K562 (cell line): ENCODE results near the gene BACE2. TPM values are rescaled to one million over a fixed set of nuclear protein-coding genes. Genes with fewer than 3 reads are reported as not detected.

ENCODE experiments used
- ATAC-seq: fragments of 200-7000 bp; cut with Tn5 transposase; 3 replicates; pipeline ENCODE4 v1.9.1; 2020; ENCODE audit warnings: moderate library complexity
- BruUV-seq: library from RNA; stranded (reverse); fragments of 400-500 nt; replicated peaks from 2 replicates; lab custom pipeline; 2021; lab: Mats Ljungman, UMichigan
- CTCF ChIA-PET: fragments of 300-600 bp; formaldehyde crosslinking; extraction: SDS; loops from one replicate; lab custom pipeline; 2021; ENCODE audit warnings: low intra/inter-chr PET ratio; lab: Yijun Ruan, JAX
- POLR2A ChIA-PET: fragments of 300-600, 350-650 bp; sonication (Branson Sonifier 250); formaldehyde crosslinking; extraction: SDS; loops from one replicate; lab custom pipeline; 2021; ENCODE audit warnings: antibody characterized with exemption, inconsistent platforms; lab: Yijun Ruan, JAX
- DNase-seq, 4 experiments: peaks; one replicate each; pipeline versions ENCODE4 v3.0.0 to v3.0.0-alpha.2; 2011 to 2018; ENCODE audit warnings: low spot score in 3 of 4, mixed read lengths in 3 of 4; ENCODE audit errors: extremely low read depth in 1 of 4
- FAIRE-seq: peaks from 2 replicates; lab custom pipeline; 2011; peaks lifted over from hg19 to GRCh38; lab: Jason Lieb, UNC
- H2AFZ ChIP-seq: 2 replicates; pipeline ENCODE4 v1.6.0; 2011; ENCODE audit warnings: low read depth, low read length, control low read depth, inconsistent platforms
- H3K27ac ChIP-seq: fragments of 200-600 bp; 3 replicates; pipeline ENCODE4 v1.8.0; 2011; ENCODE audit warnings: low read depth, mild to moderate bottlenecking, control low read depth, inconsistent platforms, low read length, moderate library complexity, mixed read lengths; ENCODE audit errors: extremely low read depth
- H3K27me3 ChIP-seq, 2 experiments: fragments of 300-600 bp in 1 of 2; 2 replicates in 1 of 2; 3 replicates in 1 of 2; pipeline versions ENCODE4 v1.6.0 to v1.8.0; 2011; ENCODE audit warnings: inconsistent platforms in 2 of 2, low read length in 2 of 2, mild to moderate bottlenecking in 1 of 2, mixed read lengths in 1 of 2, moderate library complexity in 1 of 2; ENCODE audit not compliant: control insufficient read depth in 2 of 2, insufficient read depth in 2 of 2
- H3K36me3 ChIP-seq: fragments of 300-600 bp; 3 replicates; pipeline ENCODE4 v1.8.0; 2011; ENCODE audit warnings: mild to moderate bottlenecking, low read length, inconsistent platforms; ENCODE audit not compliant: control insufficient read depth, insufficient read depth
- H3K4me1 ChIP-seq, 2 experiments: fragments of 200-600 bp in 1 of 2; replicated peaks in 1 of 2; 2 replicates in 1 of 2; 3 replicates in 1 of 2; pipeline versions ENCODE4 v1.5.1 to v1.8.0; 2011; ENCODE audit warnings: inconsistent platforms in 2 of 2, low read length in 2 of 2, mild to moderate bottlenecking in 1 of 2, mixed read lengths in 1 of 2, moderate library complexity in 1 of 2; ENCODE audit not compliant: control insufficient read depth in 2 of 2, insufficient read depth in 2 of 2
- H3K4me2 ChIP-seq: 2 replicates; pipeline ENCODE4 v1.6.1; 2011; ENCODE audit warnings: low read length, control low read depth, inconsistent platforms, mixed read lengths; ENCODE audit not compliant: insufficient read depth
- H3K4me3 ChIP-seq: fragments of 200-600 bp; sonication (generic), shearing (Covaris generic); 2 replicates; pipeline ENCODE4 v1.5.1; 2016; ENCODE audit warnings: control low read depth, inconsistent platforms
- H3K79me2 ChIP-seq: fragments of 200-600 bp; 3 replicates; pipeline ENCODE4 v1.8.0; 2011; ENCODE audit warnings: low read length, inconsistent platforms; ENCODE audit not compliant: control insufficient read depth, insufficient read depth
- H3K9ac ChIP-seq, 2 experiments: 2 replicates each; pipeline versions ENCODE4 v1.6.0 to v1.6.1; 2011; ENCODE audit warnings: low read depth in 2 of 2, low read length in 2 of 2, control low read depth in 1 of 2, inconsistent platforms in 1 of 2, mild to moderate bottlenecking in 1 of 2, mixed read lengths in 1 of 2; ENCODE audit not compliant: insufficient read depth in 1 of 2
- H3K9me1 ChIP-seq: one replicate; pipeline ENCODE4 v1.6.0; 2011; ENCODE audit warnings: inconsistent platforms, mild to moderate bottlenecking, low read length, moderate library complexity; ENCODE audit not compliant: control insufficient read depth, insufficient read depth
- H3K9me3 ChIP-seq: replicated peaks from 2 replicates; pipeline ENCODE4 v1.5.1; 2011; ENCODE audit warnings: low read depth, low read length, inconsistent platforms; ENCODE audit not compliant: control insufficient read depth, insufficient read depth
- H4K20me1 ChIP-seq: replicated peaks from 2 replicates; pipeline ENCODE4 v1.6.1; 2011; ENCODE audit warnings: low read length, inconsistent platforms, mixed read lengths; ENCODE audit not compliant: control insufficient read depth, insufficient read depth
- JUNB ChIP-seq: fragments of 450-650 bp; formaldehyde crosslinking; conservative IDR thresholded peaks from 2 replicates; pipeline ENCODE4 v1.4.0; 2020; ENCODE audit warnings: mild to moderate bottlenecking
- KAT8 ChIP-seq: fragments of 450-650 bp; IDR thresholded peaks from 2 replicates; pipeline ENCODE4 v1.6.1; 2016; ENCODE audit warnings: low read depth, mild to moderate bottlenecking
- NFXL1 ChIP-seq: fragments of 450-650 bp; formaldehyde crosslinking; IDR thresholded peaks from 2 replicates; pipeline ENCODE4 v1.4.0; 2021; ENCODE audit warnings: mild to moderate bottlenecking
- SMARCE1 ChIP-seq: fragments of 450-650 bp; IDR thresholded peaks from 2 replicates; pipeline ENCODE4 v1.7.1; 2016; ENCODE audit warnings: mild to moderate bottlenecking
- ZEB2 ChIP-seq: fragments of 450-650 bp; IDR thresholded peaks from 2 replicates; pipeline ENCODE4 v1.6.1; 2016
- ZNF79 ChIP-seq: fragments of 250-450 bp; sonication (Bioruptor Pico); IDR thresholded peaks from 2 replicates; pipeline ENCODE4 v1.4.0; 2020; ENCODE audit warnings: low read depth, mild to moderate bottlenecking, moderate library complexity
- WGBS: fragments of 100-300 bp; shearing (Covaris generic); methylation state at CpG from one replicate; pipeline ENCODE4 v1.1.6; 2016; ENCODE audit warnings: low coverage, mixed read lengths; ENCODE audit not compliant: insufficient coverage; ENCODE audit errors: missing lambda C conversion rate; 5-methylcytosine and 5-hydroxymethylcytosine counted together
- in situ Hi-C: fragments of 300-500 bp; cut with MboI; formaldehyde crosslinking; loops from 4 replicates; pipeline ENCODE4 v1.15.0; 2018; ENCODE audit warnings: inconsistent platforms, mixed read lengths
- intact Hi-C: fragments of 100-400 bp; cut with micrococcal nuclease; formaldehyde crosslinking; loops from 2 replicates; pipeline ENCODE4 v1.14.2; 2022
- polyA plus RNA-seq, 8 experiments: library from polyadenylated mRNA; depleted of rRNA in 4 of 8; stranded (reverse) in 5 of 8; unstranded in 3 of 8; fragments of >200 nt; fragmentation: Nextera tagmentation in 2 of 8; fragmentation: Illumina TruSeq in 1 of 8; extraction: Ambion mirVana in 2 of 8; extraction: Trizol in 1 of 8; gene quantifications; 2 replicates each; pipeline versions ENCODE4 v1.2.1 to v1.2.3, GENCODE V29; 2011 to 2014; ENCODE audit warnings: inconsistent platforms in 1 of 8, missing spikeins in 1 of 8
- total RNA-seq, 7 experiments: library from RNA; depleted of rRNA in 6 of 7; stranded (reverse); fragments of >200 nt in 6 of 7; fragmentation: Illumina TruSeq in 2 of 7; extraction: Trizol in 2 of 7; gene quantifications; 2 replicates each; pipeline versions ENCODE4 v1.2.1 to v1.2.3, GENCODE V29; 2011 to 2021; ENCODE audit warnings: low replicate concordance in 1 of 7
- TF ChIP-seq, protein P1 (sequence below), 3 experiments: IDR thresholded peaks in 2 of 3; conservative IDR thresholded peaks in 1 of 3; 2 replicates each; pipeline ENCODE4 v1.5.1; 2011 to 2012; ENCODE audit warnings: low read length in 3 of 3, mild to moderate bottlenecking in 3 of 3, control low read depth in 2 of 3, improper control_type of control experiment in 1 of 3, inconsistent platforms in 1 of 3, low read depth in 1 of 3, mixed read lengths in 1 of 3, moderate library complexity in 1 of 3; ENCODE audit not compliant: insufficient read depth in 2 of 3

Gene BACE2
- total and polyA plus RNA-seq, 9 of the 15 experiments (the other 6 are each of a cell fraction or from before 2014, with no cell fraction given): 0.05 to 0.24 (median 0.15) TPM; not detected in 2

- in situ Hi-C loops: no loop called here
- Histone ChIP-seq H3K9ac (no peak overlapping the region), H2AFZ (no peak overlapping the region), H3K36me3 (no peaks in the 10 kb centered on the region), H3K9me3 (no peaks in the 10 kb centered on the region), H3K27ac (no peak overlapping the region), H3K9me1 (no peaks in the 10 kb centered on the region), H3K4me1 (no peaks in the 10 kb centered on the region), H3K4me3 (no peak overlapping the region), H3K27me3 (peaks cover under 1 to 9% of the 10 kb centered on the region in 2 experiments; a peak in 2 of 5 replicates), H4K20me1 (0 out of 2 replicates have a peak, but pooled peaks cover 2% of the 10 kb centered on the region), H3K79me2 (no peaks in the 10 kb centered on the region), H3K4me2 (no peak overlapping the region)
- TF ChIP-seq JUNB (CRISPR knock-in tag) (no peak), KAT8 (no peak), ZNF79 (no peak), NFXL1 (CRISPR knock-in tag) (no peak), ZEB2 (no peak), SMARCE1 (no peak)
- TF ChIP-seq, protein P1, sequence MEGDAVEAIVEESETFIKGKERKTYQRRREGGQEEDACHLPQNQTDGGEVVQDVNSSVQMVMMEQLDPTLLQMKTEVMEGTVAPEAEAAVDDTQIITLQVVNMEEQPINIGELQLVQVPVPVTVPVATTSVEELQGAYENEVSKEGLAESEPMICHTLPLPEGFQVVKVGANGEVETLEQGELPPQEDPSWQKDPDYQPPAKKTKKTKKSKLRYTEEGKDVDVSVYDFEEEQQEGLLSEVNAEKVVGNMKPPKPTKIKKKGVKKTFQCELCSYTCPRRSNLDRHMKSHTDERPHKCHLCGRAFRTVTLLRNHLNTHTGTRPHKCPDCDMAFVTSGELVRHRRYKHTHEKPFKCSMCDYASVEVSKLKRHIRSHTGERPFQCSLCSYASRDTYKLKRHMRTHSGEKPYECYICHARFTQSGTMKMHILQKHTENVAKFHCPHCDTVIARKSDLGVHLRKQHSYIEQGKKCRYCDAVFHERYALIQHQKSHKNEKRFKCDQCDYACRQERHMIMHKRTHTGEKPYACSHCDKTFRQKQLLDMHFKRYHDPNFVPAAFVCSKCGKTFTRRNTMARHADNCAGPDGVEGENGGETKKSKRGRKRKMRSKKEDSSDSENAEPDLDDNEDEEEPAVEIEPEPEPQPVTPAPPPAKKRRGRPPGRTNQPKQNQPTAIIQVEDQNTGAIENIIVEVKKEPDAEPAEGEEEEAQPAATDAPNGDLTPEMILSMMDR (IDR thresholded peaks at IDR 0.05 in 2 of 3, conservative IDR thresholded peaks at IDR 0.05 in 1 of 3; ENCODE audit: insufficient read depth in 2 of 3, low read depth in 1 of 3, low read length in 3 of 3): no peak
- no peak for FAIRE-seq
- 0% methylated on average over 6 of the region's 6 CpGs for WGBS
- ATAC-seq: no peak
- no peak for DNase-seq
- intact Hi-C loops: no loop called here
- no TSS peak for BruUV-seq
- ChIA-PET CTCF (no interaction called here), POLR2A (interaction anchor here (1.2 kb wide), 1 partner anchor 12 kb away, joined by 4 read pairs; no protein-coding TSS in a partner anchor)
Observed at GRCh38 chr21:41147979-41148355, 20.0 kb upstream of the BACE2 start.
